ENCODE measurements around the gene ZNF136.

Gene ZNF136

DNA sequence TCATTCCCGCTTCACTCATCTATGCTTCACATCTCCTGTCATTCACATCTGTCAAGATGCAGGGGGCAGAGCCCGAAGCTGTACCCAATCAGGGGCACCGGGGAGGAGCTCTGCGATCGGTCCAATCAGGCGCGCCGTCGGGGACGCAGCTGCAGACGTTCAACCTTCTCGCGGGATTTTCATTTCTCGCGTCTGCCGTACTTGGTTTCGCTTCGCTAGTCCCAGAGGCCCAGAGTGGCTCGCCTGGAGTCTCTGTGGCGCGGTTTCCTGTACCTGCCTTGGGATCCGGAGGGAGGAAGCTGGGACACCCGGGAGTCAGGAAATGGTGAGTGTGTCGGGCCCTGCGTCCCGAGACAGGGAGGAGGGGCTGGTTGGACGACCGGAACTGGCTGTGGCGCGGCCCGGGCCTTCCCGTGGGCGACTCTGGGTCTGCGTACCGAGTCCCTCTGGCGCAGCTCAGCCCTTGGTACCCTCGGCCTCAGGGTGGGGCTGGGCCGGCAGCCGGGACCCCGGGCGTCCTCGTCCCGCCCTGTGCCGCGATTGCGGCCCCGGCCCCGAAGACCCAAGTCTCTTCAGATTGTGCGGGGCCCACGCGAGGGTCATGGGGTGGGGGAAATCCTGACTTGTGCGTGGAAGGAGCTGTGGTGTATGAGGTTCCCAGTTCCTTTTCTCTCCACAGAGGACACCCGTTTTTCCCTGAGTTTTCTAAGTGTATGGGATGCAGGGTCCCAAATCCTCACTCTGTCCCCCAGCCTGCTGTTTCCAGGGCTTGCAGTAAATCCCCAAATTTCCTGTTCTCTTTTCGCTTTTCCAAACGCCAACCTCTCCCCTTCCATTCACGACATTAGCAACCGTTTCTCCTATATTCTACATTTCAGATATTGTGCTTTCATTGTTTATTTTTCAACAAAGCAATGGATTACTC, at the start of gene ZNF136:
Gene ZNF136 (plus strand): TSS at position 215 of the 925 bp plus-strand sequence. CDS start 108 bp downstream, at position 323.
- no peaks in the 10 kb centered on the region for H3K4me1 ChIP-seq (ENCODE audit: control insufficient read depth, insufficient read depth, low read length)
- peak within 1 kb of the TSS; percentile 97 for H3K9ac ChIP-seq (ENCODE audit: low read length)
- H3K27me3 ChIP-seq (ENCODE audit: control insufficient read depth, insufficient read depth, low read length): no peaks in the 10 kb centered on the region
- H3K36me3 ChIP-seq (ENCODE audit: control insufficient read depth, insufficient read depth, low read length): no peaks in the 10 kb centered on the region
- no peaks in the 10 kb centered on the region for H3K9me3 ChIP-seq (ENCODE audit: control insufficient read depth, low read length)
- H3K4me3 ChIP-seq (ENCODE audit: low read length): peak within 1 kb of the TSS; percentile 34

DNA sequence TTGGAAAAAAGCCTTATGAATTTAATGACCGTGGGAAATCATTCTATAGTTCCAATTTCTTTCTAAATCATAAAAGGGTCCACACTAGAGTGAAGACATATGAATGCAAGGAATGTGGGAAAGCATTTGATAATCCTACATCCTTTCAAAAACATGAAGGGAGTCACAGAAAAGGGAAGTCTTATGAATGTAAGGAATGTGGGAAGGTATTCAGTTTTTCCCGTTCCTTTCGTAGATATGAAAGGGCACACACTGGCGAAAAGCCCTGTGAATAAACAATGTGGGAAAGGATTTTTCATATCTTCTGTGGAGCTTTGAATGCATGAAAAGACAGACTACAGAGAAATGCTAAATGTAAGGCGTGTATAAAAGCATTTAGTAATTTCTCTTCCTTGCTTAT, 49.8 kb upstream of the ZNF136 start:
- no peaks in the 10 kb centered on the region for H3K27me3 ChIP-seq (ENCODE audit: control insufficient read depth, insufficient read depth, low read length)
- no peaks in the 10 kb centered on the region for H3K4me1 ChIP-seq (ENCODE audit: control insufficient read depth, insufficient read depth, low read length)
- no peaks in the 10 kb centered on the region for H3K9me3 ChIP-seq (ENCODE audit: control insufficient read depth, low read length)
- no peak overlapping the region for H3K9ac ChIP-seq (ENCODE audit: low read length)
- H3K36me3 ChIP-seq (ENCODE audit: control insufficient read depth, insufficient read depth, low read length): no peaks in the 10 kb centered on the region
- H3K4me3 ChIP-seq (ENCODE audit: low read length): no peak overlapping the region

GRCh38 chr19:12117201-12117970, 45.5 kb upstream of the ZNF136 start:
- H3K9ac ChIP-seq (ENCODE audit: low read length): no peak overlapping the region
- no peak overlapping the region for H3K4me3 ChIP-seq (ENCODE audit: low read length)
- no peaks in the 10 kb centered on the region for H3K36me3 ChIP-seq (ENCODE audit: control insufficient read depth, insufficient read depth, low read length)
- H3K4me1 ChIP-seq (ENCODE audit: control insufficient read depth, insufficient read depth, low read length): no peaks in the 10 kb centered on the region
- H3K9me3 ChIP-seq (ENCODE audit: control insufficient read depth, low read length): no peaks in the 10 kb centered on the region
- H3K27me3 ChIP-seq (ENCODE audit: control insufficient read depth, insufficient read depth, low read length): no peaks in the 10 kb centered on the region

- Histone ChIP-seq H3K9ac (ENCODE audit: low read length) (no peak overlapping the region), H3K4me3 (ENCODE audit: low read length) (no peak overlapping the region), H3K36me3 (ENCODE audit: control insufficient read depth, insufficient read depth, low read length) (no peaks in the 10 kb centered on the region), H3K9me3 (ENCODE audit: control insufficient read depth, low read length) (no peaks in the 10 kb centered on the region), H3K27me3 (ENCODE audit: control insufficient read depth, insufficient read depth, low read length) (no peaks in the 10 kb centered on the region), H3K4me1 (ENCODE audit: control insufficient read depth, insufficient read depth, low read length) (no peaks in the 10 kb centered on the region)
Observed at GRCh38 chr19:12126707-12127106, 36.2 kb upstream of the ZNF136 start.

DNA sequence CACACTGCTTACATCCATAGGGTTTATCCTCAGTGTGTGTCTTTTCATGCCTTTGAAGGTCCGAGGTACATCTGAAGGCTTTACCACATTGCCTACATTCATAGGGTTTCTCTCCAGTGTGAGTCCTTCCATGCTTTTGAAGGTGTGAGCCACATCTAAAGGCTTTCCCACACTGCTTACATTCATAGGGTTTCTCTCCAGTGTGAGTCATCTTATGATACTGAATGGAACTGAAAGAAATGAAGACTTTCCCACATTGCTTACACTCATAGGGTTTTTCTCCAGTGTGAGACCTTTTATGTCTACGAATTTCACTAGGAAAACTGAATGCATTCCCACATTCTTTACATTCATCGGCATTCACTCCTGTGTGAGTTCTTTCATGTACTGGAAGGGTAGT, 29.8 kb upstream of the ZNF136 start:
- Histone ChIP-seq H3K9ac (ENCODE audit: low read length) (no peak overlapping the region), H3K36me3 (ENCODE audit: control insufficient read depth, insufficient read depth, low read length) (peaks cover 18% of the 10 kb centered on the region), H3K27me3 (ENCODE audit: control insufficient read depth, insufficient read depth, low read length) (no peaks in the 10 kb centered on the region), H3K9me3 (ENCODE audit: control insufficient read depth, low read length) (peaks cover 17% of the 10 kb centered on the region), H3K4me3 (ENCODE audit: low read length) (no peak overlapping the region), H3K4me1 (ENCODE audit: control insufficient read depth, insufficient read depth, low read length) (no peaks in the 10 kb centered on the region)

DNA sequence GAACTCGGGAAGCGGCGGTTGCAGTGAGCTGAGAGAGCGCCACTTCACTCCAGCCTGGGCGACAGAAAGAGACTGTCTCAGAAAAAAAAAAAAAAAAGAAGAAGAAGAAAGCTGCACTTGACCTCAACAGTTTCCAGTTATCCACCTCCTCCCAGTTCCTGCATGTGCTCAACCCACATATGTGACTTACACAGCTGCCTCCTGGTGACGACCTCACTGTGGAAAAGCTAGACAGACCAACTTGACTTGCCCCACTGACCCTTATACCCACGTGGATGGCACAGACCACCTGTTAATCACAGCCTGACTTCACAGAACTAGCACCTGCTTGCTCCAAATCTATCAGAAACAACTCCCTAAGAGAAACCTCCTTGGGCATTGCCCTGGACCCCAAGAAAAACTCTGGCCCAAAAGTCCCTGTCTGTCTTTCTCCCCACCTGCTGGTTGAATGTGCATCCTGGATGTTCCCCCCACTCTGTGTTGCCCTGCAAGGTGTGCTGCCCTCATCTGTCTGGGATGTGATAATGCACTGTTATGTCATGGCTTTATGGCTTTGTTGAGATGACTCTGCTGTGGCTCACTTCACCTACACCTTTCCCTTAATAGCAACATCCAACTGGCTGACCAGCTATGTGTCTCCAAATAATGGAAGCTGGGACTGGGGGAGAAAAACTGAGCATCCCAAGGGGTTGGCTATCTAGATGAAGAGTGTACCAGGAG, 25.5 kb upstream of the ZNF136 start:
- H3K4me3 ChIP-seq (ENCODE audit: low read length): no peak overlapping the region
- H3K27me3 ChIP-seq (ENCODE audit: control insufficient read depth, insufficient read depth, low read length): no peaks in the 10 kb centered on the region
- peaks cover 16% of the 10 kb centered on the region for H3K9me3 ChIP-seq (ENCODE audit: control insufficient read depth, low read length)
- no peak overlapping the region for H3K9ac ChIP-seq (ENCODE audit: low read length)
- H3K4me1 ChIP-seq (ENCODE audit: control insufficient read depth, insufficient read depth, low read length): peaks cover 16% of the 10 kb centered on the region
- peaks cover 15% of the 10 kb centered on the region for H3K36me3 ChIP-seq (ENCODE audit: control insufficient read depth, insufficient read depth, low read length)

DNA sequence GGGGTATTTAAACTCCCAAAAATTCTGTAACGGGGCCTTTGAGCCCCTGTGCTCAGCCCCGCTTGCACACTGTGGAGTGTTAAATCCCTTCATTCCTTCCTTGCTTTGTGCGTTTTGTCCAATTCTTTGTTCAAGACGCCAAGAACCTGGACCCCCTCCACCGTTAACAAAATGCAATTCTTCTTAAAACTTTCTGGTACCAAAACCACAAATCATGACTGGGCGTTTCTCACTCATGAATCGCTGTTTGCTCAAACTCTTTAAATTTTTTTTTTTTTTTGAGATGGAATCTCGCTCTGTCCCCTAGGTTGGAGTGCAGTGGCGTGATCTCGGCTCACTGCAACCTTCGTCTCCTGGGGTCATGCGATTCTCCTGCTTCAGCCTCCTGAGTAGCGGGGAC, 23.6 kb upstream of the ZNF136 start:
- Histone ChIP-seq H3K9ac (ENCODE audit: low read length) (peak overlapping the region; percentile 89), H3K36me3 (ENCODE audit: control insufficient read depth, insufficient read depth, low read length) (no peaks in the 10 kb centered on the region)

DNA sequence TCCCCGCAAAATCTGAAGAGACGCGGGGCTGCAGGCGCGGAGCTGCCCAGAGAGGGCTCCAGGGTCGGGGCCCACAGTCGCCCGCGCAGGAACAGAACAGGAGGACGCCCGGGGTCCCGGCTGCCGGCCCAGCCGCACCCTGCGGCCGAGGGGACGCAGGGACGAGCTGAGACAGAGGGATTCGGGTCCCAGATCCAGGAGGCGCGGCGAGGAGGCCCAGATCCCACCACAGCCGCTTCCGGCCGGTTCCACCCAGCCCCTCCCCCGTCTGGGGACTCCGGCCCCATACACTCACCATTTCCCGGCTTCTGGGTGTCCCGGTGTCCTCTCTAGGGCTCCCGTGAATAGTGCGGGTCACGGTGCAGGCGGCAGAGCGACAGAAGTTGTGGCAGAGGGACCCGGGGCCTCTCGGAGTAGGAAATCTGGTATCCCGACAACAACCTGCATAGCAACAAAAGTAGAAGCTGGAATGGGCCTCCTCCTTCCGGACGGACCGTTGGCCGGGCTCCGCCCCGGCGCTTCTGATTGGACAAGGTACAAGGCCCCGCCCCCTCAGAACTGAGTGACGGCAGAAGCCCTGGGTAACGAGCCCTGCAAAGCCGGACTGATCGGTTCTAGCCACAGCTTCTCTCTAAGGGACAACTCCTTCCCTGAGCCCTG, 22.9 kb upstream of the ZNF136 start, which contains the start of gene ZNF20:
Gene ZNF20 (minus strand): TSS at position 466 of the 660 bp plus-strand sequence. CDS start 168 bp downstream, at position 298.
- Histone ChIP-seq H3K4me3 (ENCODE audit: low read length) (peak within 1 kb of the TSS; percentile 92), H3K36me3 (ENCODE audit: control insufficient read depth, insufficient read depth, low read length) (no peaks in the 10 kb centered on the region)

More for the DNA sequence above, 23.6 kb upstream of the ZNF136 start:
- Histone ChIP-seq H3K27me3 (ENCODE audit: control insufficient read depth, insufficient read depth, low read length) (no peaks in the 10 kb centered on the region), H3K4me3 (ENCODE audit: low read length) (peak overlapping the region; percentile 92), H3K4me1 (ENCODE audit: control insufficient read depth, insufficient read depth, low read length) (peaks cover 16% of the 10 kb centered on the region), H3K9me3 (ENCODE audit: control insufficient read depth, low read length) (no peaks in the 10 kb centered on the region)

DNA sequence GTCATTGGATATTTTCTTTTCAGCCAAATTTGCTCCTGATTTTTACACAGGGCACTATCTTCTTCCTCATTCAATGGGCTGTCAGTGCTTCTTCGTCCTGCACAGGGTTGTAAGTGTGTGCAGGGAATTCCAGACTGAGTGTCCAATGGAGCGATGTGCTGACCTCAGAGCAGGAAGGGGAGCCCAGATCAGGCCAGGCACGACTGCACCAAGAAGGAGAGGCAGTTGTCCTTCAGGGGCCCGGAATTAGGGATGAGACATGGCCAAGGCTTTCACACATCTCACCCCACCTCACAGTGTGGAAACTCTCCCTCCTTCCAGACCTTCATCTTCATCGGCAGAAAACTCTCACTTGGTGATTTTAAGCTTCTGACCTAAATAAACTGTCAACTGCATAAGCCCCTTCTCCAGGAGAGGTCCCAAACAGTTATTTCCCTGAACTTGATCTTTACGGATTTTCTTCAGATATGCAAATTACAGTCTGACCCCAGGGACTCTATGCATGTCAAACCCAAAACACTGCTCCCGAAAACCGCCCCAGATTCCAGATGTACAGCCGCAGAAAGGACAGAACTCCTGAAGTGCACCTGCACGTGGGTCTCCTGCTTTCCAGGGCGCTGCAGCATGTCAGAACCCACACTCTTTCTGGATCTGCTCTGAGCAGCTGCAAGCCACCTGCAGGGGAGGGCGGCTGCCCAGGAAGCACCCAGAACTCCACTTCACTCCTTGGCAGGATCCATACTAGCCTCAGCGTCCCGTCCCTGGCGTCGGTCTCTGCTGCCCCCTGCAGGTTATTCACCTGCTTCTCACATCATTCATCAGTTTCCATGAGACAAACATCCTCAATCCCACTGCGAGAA, 22.1 kb upstream of the ZNF136 start:
- peaks cover 3% of the 10 kb centered on the region for H3K36me3 ChIP-seq (ENCODE audit: control insufficient read depth, insufficient read depth, low read length)
- no peak overlapping the region for H3K9ac ChIP-seq (ENCODE audit: low read length)
- no peaks in the 10 kb centered on the region for H3K9me3 ChIP-seq (ENCODE audit: control insufficient read depth, low read length)
- peaks cover 16% of the 10 kb centered on the region for H3K4me1 ChIP-seq (ENCODE audit: control insufficient read depth, insufficient read depth, low read length)
- H3K27me3 ChIP-seq (ENCODE audit: control insufficient read depth, insufficient read depth, low read length): no peaks in the 10 kb centered on the region
- peak overlapping the region; percentile 92 for H3K4me3 ChIP-seq (ENCODE audit: low read length)

More for the DNA sequence above, 22.9 kb upstream of the ZNF136 start, which contains the start of gene ZNF20:
- H3K27me3 ChIP-seq (ENCODE audit: control insufficient read depth, insufficient read depth, low read length): no peaks in the 10 kb centered on the region
- H3K9me3 ChIP-seq (ENCODE audit: control insufficient read depth, low read length): no peaks in the 10 kb centered on the region
- peak within 1 kb of the TSS; percentile 89 for H3K9ac ChIP-seq (ENCODE audit: low read length)
- peaks cover 16% of the 10 kb centered on the region for H3K4me1 ChIP-seq (ENCODE audit: control insufficient read depth, insufficient read depth, low read length)

GRCh38 chr19:12141405-12141736, 21.5 kb upstream of the ZNF136 start:
- Histone ChIP-seq H3K4me3 (ENCODE audit: low read length) (no peak overlapping the region), H3K27me3 (ENCODE audit: control insufficient read depth, insufficient read depth, low read length) (no peaks in the 10 kb centered on the region), H3K36me3 (ENCODE audit: control insufficient read depth, insufficient read depth, low read length) (peaks cover 4% of the 10 kb centered on the region), H3K9me3 (ENCODE audit: control insufficient read depth, low read length) (no peaks in the 10 kb centered on the region), H3K4me1 (ENCODE audit: control insufficient read depth, insufficient read depth, low read length) (peaks cover 16% of the 10 kb centered on the region), H3K9ac (ENCODE audit: low read length) (no peak overlapping the region)

- no peak overlapping the region for H3K4me3 ChIP-seq (ENCODE audit: low read length)
- H3K4me1 ChIP-seq (ENCODE audit: control insufficient read depth, insufficient read depth, low read length): peaks cover 11% of the 10 kb centered on the region
- no peak overlapping the region for H3K9ac ChIP-seq (ENCODE audit: low read length)
- H3K9me3 ChIP-seq (ENCODE audit: control insufficient read depth, low read length): no peaks in the 10 kb centered on the region
- H3K27me3 ChIP-seq (ENCODE audit: control insufficient read depth, insufficient read depth, low read length): no peaks in the 10 kb centered on the region
- H3K36me3 ChIP-seq (ENCODE audit: control insufficient read depth, insufficient read depth, low read length): peaks cover 4% of the 10 kb centered on the region
Observed at GRCh38 chr19:12145348-12145747, 17.5 kb upstream of the ZNF136 start.
